ENCODE results near the gene GABBR2.
"Not testable (repeated sequence)": the region's sequence is repeated elsewhere in the genome, so short reads cannot be mapped to it uniquely, and the experiment has no call there.

The GABBR2 gene

GRCh38 chr9:98596486-98596885 is 112.2 kb downstream of the GABBR2 start:
- no peak for DNase-seq (ENCODE audit: low spot score)

- no peak for DNase-seq (ENCODE audit: low spot score)
These were observed 114.1 kb downstream of the GABBR2 start for GRCh38 chr9:98594546-98595160.

- no peak for DNase-seq (ENCODE audit: low spot score)
These were observed 115.1 kb downstream of the GABBR2 start for GRCh38 chr9:98593354-98594253.

GRCh38 chr9:98591696-98592095 is 117.0 kb downstream of the GABBR2 start:
- no peak for DNase-seq (ENCODE audit: low spot score)

GRCh38 chr9:98590101-98590500 is 118.6 kb downstream of the GABBR2 start:
- no peak for DNase-seq (ENCODE audit: low spot score)

- DNase-seq (ENCODE audit: low spot score) = no peak
These were observed 119.6 kb downstream of the GABBR2 start for GRCh38 chr9:98589102-98589501.

- DNase-seq (ENCODE audit: low spot score) = not testable (repeated sequence)
These were observed 123.8 kb downstream of the GABBR2 start for GRCh38 chr9:98584853-98585438.

- no peak for DNase-seq (ENCODE audit: low spot score)
These were observed 124.7 kb downstream of the GABBR2 start for GRCh38 chr9:98584059-98584458.

GRCh38 chr9:98583417-98583816 is 125.3 kb downstream of the GABBR2 start:
- no peak for DNase-seq (ENCODE audit: low spot score)

- DNase-seq (ENCODE audit: low spot score) = no peak
These were observed 127.8 kb downstream of the GABBR2 start for GRCh38 chr9:98580956-98581355.

- DNase-seq (ENCODE audit: low spot score) = no peak
These were observed 129.0 kb downstream of the GABBR2 start for GRCh38 chr9:98579700-98580099.

- no peak for DNase-seq (ENCODE audit: low spot score)
These were observed 131.3 kb downstream of the GABBR2 start for GRCh38 chr9:98577446-98577845.

- DNase-seq (ENCODE audit: low spot score) = no peak
These were observed 131.9 kb downstream of the GABBR2 start for GRCh38 chr9:98576859-98577258.

GRCh38 chr9:98576354-98576753 is 132.4 kb downstream of the GABBR2 start:
- no peak for DNase-seq (ENCODE audit: low spot score)

GRCh38 chr9:98575379-98576346 is 133.1 kb downstream of the GABBR2 start:
- peak; percentile 4 for DNase-seq (ENCODE audit: low spot score)

- DNase-seq (ENCODE audit: low spot score) = no peak
These were observed 134.9 kb downstream of the GABBR2 start for GRCh38 chr9:98573749-98574278.

- DNase-seq (ENCODE audit: low spot score) = no peak
These were observed 135.9 kb downstream of the GABBR2 start for GRCh38 chr9:98572796-98573195.

- no peak for DNase-seq (ENCODE audit: low spot score)
These were observed 136.6 kb downstream of the GABBR2 start for GRCh38 chr9:98572054-98572627.

- DNase-seq (ENCODE audit: low spot score) = no peak
These were observed 137.1 kb downstream of the GABBR2 start for GRCh38 chr9:98571643-98572042.

GRCh38 chr9:98570663-98571440 is 137.9 kb downstream of the GABBR2 start:
- peak; percentile 35 for DNase-seq (ENCODE audit: low spot score)
